ENCODE results near the gene CHRDL2.
A peak's percentile ranks its signal among the peaks of the same experiment; 100 is the strongest.

Gene CHRDL2

DNA sequence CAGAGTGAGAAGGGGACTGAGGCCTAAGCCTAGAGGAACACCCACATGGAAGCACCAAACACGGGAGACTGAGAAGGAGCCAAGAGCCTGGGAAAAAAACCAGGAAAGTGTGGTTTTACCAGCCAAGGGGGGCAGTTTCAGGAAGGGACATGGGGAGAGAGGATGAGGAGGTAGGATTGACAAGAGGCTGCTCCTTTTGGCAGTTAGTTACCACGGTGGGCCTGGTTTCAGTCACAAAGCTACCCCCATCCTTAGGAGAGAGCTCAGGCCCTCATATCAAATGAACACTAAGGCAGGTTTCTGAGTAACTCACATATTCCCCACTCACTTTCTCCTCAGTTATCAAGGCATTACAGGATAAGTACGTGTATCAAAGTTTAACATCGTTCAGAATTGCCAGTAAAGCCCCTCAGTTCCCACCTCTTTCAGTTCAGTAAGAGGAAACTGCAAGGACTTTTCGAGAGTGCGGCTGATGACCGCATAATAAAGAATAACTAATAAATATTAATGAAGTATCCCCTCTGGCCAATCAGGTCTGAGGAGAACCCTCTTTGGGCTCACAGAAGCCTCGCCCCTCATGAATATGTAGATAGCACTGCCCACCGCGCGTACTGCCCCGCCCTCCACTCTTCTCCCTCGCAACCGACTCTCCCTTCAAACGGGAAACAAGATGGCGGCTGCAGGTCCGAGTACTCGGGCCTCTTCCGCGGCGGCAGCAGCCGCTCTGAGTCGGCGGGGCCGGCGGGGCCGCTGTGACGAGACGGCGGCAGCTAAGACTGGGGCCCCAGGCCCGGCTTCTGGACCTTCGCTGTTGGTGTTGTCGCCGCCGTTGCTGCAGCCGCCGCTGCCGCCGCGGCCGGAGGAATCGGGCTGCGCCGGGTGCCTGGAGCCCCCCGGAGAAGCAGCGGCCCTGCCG is 17.2 kb upstream of the CHRDL2 start, which contains the start of gene RNF169:
TSS of gene RNF169 (plus strand) at position 639 of the 916 bp plus-strand sequence. CDS start at position 671, 32 bp downstream.
- peak; percentile 97 for DNase-seq (ENCODE audit: low spot score)

DNA sequence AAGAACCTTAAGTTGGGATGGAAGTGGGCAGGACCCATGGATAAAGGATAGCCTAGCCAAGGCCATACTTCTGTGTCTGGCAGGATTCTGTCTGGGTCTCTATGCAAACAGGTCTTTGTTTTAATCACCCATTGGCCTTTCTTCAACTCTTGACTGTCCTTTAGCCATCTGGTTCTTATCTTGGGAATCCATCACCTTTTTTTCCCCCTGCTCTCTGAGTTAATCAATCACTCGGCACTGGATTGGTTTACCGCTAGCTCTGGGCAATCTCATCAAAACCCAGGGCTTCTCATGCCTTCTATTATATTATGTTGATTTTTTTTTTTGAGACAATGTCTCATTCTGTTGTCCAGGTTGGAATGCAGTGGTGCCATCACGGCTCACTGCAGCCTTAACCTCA is 15.6 kb upstream of the CHRDL2 start:
- DNase-seq (ENCODE audit: low spot score) = no peak

DNA sequence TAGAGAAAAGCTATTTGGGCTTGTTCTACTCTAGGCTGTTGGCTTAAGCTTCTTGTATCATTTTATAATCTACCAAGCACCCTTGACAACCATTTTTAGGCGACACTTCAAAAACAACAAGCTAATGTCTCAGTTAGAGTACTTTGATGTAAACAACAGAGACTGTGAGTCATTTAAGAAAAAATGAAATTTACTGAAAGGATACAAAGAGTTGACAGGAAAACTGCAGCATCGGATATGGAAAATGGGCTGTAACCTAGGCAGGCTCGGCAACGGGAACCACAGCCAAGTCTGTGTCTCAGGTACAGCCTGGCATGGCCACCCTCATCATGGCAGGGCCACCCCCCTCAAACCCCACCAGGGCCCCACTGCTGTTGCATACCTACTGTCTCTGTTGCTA is 13.1 kb upstream of the CHRDL2 start:
- no peak for DNase-seq (ENCODE audit: low spot score)

DNA sequence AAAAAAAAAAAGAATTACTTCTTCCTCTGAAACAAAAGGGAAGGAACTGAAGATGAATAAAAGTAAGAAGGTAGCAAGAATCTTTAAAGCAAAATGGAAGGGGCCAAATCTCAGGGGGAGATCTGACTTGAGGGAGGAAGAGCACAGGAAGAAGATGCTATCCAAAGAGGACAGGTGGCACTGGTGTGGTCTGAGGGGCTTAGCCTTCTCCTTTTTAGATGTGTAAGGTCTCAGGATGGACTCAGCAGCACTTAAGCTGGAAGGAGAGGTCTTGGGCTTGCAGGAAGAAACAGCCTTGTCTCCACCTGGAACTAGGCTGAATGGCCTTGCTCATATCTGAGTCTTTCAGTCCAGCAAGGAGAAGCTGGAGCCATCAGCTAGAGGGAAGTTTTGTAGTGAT is 12.4 kb upstream of the CHRDL2 start:
- DNase-seq (ENCODE audit: low spot score) = no peak

DNA sequence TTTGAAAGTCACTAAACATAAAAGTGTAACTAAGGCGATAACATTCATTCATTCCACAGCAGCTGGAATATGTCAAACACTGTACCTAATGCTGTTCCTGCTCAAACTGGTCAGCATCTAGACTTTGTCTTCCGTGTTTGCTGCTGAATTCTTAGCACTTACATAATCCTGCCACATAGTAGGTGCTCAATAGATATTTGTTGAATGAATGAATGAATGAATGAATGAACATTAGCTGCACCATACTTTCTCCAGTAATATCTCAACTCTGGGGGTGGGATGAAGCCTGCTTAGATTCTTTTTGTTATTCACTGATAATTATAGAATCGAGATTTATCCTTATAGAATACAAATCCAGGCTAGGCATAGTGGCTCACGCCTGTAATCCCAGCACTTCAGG is 10.8 kb upstream of the CHRDL2 start:
- no peak for DNase-seq (ENCODE audit: low spot score)

DNA sequence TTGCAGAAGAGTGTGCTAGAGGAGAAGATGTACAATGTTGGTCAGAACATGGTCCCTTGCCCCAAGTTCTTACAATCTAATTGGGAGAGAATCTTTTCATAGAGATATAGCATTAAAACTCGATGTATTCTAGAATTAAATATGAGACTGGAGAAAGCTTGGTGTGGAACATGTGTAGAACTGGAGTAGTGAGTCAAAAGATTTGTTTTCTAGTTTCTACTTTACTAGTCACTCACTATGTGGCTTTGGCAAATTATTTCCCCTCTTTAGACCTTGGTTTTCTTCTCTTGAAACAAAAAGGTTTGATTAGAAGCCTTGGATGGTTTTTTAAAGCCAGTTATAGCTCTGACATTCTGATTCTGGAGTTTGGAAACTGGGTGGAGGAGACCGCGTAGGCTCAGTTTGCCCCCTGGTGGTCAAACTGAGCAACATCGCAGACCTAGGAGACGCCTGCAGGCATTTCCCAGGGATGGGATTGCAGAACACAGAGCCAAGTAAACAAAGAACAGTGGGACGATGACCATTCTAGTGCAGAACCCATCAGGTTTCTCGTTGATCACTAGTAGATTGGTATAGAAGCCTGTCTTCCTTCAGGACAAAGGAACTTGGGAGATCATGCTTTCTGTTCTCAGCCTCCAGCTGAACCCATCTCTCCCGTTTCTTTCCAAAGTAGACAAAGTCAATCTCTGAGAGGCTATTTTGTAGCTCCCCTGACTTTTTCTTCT is 8.5 kb upstream of the CHRDL2 start:
- DNase-seq (ENCODE audit: low spot score) = peak; percentile 64

DNA sequence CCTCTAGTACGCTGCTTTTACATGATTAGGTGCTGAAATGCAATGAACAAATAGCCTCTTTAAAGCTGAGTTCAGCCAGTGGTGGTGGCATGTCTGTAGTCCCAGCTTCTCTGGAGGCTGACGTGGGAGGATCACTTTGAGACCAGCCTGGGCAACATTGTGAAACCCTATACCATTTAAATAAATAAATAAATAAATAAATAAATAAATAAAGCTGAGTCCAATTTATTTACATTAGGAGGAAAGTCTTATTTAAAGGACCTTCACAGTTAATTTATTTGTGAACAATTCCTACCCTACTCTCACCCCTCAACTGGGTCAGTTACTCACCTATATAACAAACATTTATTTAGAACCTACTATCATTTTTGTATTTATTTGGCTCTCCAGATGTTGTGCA is 4.8 kb upstream of the CHRDL2 start:
- no peak for DNase-seq (ENCODE audit: low spot score)

DNA sequence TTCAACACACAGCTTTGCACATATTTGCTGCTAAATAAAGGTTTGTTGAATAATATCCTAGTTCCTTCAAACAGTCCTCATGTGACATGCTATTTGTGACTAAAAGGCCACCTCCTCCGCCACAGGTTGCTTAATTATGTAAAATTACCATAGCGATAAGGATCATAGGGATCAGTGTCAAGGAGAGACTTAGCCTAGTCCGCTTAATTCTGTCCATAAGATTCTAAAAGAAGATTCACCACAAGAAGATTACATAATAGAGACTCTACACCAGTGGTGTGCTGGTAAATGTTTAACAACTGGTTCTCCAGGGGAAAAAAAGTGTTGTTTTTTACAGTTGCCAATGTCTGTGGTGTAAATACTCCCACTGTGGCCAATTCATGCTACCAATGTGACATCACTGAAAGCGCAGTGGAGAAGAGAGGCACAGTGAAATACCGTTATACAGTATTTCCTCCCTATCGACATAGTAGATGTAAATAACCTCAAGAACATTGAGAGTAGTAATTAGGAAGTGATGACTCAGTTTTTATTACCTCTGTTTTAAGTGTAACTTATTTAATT is 4.2 kb upstream of the CHRDL2 start:
- no peak for DNase-seq (ENCODE audit: low spot score)

DNA sequence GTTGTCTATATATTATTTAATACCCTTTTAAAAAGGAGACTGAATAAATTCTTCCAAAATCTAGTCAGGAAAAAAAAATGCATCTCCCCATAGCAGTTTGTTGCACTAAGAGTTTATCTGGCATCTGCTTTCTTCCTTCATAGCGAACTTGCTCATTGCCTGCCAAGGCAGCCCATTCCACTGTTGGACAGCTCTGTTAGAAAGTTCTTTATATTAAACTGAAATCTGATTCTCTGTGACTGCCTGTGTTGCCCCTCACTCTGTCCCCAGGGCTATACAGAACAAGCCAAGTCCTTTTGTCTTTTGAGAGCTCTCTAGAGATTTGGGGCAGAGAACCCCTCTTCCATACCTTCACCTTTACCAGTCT is 3.3 kb upstream of the CHRDL2 start:
- no peak for DNase-seq (ENCODE audit: low spot score)

DNA sequence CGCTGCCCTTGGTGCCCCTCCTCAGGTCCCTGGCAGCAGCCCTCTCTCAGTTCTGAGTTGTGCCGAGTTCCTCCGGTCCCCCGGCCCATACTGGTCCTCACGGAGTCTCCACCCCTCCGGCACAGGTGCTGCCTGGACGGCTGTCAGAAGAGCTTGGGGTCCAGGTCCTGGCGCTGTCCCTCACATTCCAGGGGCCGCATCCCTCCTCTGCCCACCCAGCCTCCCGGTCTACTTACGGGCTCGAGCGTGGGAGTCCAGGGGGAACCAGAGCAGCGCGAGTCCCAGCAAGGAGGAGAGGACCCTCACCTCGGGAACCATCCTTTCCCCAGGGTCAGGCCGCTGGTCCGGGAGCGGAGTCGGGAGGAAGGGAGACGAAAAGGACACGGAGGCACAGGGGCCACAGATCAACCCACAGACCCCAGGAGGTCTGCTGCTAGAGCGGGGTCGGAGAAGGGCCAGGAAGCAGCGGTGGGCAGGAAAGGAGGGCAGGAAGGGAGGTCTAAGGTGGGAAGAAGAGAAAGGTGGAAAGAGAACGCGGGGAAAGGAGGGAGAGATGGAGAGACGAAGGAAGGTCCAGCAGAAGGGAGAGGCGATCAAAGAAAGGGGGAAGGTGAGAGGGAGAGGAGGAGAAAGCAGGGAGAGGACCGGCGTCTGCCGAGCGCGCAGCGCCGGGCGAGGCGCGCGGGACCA is 510 bp downstream of the CHRDL2 start:
- no peak for DNase-seq (ENCODE audit: low spot score)

DNA sequence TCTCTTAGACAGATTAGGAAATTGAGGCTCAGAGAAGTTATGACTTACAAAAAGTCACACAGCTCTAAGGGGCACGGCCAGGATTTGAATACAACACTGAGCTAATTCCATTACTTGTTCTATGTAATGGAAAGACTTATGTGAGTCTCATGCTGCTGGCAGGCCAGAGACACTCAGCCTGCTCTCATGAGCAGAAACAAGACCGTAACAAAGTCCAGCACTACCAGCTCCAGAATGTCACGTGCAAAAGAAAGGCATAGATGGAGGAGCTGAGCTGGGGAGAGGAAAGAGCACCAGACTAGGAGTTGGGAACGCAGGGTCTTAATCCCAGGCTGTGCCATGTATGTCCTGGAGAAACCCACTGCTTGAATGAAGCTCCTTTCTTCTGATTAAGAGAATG is 1.8 kb downstream of the CHRDL2 start:
- DNase-seq (ENCODE audit: low spot score) = no peak

DNA sequence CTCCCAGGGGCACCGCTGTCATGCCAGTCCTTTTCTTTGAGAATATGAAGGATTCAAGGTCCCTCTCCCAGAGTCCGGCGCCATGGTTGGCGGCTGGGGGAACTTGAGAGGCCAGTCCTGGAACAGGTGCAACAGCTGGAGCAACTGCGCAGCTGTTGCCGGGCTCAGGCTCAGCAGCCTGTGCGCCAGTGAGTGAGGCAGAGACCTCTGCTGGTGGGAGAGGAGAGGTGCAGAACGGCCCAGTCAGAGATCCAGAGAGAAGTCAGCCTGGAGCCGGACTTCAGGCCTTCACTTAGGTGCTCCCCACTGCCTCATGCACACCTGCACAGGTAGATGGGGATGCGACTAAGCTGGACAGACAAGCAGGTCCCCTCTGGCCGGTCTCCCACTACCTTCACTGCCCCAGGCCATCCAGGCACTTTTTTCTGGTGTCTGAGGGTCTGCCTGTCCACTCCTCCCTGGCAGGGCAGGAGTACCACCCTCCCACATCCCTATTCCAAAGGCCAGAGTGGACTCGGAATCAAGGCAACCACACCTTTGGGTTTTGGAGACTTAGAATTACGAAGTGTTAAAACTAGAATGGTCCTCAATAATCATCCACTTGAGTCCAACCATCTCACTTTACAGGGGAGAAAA is 4.6 kb downstream of the CHRDL2 start:
- DNase-seq (ENCODE audit: low spot score) = peak; percentile 70

DNA sequence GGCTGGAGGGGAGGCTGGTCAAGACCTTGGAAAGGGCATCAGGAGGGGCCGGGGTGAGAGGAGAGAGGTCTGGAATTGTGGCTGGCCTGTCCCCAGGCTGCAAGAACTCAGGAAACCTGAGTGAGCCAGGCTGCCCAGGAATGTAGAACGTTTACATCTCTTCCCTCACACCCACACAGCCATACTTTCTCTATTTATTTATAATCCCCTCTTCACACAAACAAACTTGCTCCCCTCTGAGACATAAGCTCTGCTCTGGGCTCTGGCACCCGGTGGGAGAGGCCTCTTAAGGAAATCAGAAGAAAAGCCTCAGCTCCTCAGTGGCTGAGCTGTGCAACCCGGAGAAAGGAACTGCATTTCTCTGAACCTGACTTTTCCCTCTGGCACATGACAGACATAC is 5.5 kb downstream of the CHRDL2 start:
- DNase-seq (ENCODE audit: low spot score) = no peak

DNA sequence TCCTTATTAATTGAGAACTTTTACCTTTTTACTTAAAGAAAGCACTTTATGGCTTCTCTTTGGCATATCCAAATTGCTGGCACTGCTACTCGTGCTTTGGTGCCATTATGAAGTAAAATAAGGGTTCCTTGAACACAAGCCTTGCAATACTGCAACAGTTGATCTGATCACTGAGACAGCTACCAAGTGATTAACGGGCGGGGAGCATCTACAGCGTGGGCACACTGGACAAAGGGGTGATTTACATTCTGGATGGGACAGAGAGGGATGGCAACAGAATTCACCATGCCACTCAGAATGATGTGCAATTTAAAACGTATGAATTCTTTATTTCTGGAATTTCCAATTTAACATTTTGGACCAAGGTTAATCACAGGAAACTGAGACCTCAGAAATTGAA is 7.7 kb downstream of the CHRDL2 start:
- no peak for DNase-seq (ENCODE audit: low spot score)

DNA sequence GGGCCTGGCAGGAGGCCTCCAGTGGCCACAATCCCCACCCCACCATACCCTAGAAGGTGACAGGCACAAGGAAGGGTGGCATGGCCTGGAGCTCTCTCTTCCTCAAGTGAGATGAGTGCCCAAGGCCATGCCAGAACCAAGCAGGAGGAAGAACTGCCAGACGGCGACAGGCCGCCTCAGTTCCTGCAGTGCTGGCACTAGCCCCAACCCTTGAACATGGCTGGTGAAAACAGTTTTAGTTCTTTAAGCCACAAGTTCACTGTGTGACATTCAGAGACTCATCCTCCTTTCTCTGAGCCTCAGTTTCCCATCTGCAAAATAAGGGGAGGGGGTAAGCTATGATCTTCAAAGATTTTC is 9.8 kb downstream of the CHRDL2 start:
- no peak for DNase-seq (ENCODE audit: low spot score)

DNA sequence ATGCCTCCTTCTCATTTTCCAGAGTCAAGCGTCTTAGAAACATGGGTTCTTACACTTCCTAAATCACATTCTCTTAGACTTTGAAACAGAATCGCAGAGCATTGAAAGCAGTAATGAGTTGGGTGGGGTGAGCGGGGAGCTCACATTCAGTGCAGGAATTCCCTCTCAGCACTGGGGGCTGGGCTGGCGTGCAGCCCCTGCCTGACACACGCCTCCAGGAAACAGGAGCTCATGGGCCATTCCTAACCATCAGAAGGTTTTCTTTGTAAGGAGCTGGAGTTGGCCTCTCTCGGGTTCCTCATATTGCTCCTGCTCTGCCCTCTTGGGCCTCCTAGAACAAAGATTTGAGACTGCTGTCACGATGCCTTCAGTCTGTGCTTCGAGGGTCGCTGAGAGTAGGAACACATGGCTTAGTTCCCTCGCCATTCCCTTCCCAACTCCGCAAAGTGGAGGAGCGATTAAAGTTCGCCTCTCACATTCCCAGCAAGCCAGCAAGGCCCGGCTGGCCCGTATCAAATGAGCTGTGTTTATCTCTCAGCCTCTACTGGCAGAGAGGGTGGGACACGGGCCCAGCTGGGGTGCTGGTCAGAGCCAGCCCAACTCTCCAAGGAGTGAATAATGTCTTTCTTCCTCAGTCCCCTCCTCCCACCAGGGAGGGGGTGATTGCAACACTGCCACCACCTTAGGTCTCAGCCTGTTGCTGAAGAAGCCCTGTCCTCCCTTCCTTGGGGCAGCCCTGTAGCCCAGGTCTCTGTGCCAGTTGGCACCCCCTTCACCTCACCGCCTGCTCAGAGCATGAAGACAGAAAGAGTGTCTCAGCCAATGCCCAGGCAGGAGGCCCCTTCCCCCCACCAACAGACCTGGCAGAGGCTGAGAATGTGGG is 10.4 kb downstream of the CHRDL2 start:
- no peak for DNase-seq (ENCODE audit: low spot score)

DNA sequence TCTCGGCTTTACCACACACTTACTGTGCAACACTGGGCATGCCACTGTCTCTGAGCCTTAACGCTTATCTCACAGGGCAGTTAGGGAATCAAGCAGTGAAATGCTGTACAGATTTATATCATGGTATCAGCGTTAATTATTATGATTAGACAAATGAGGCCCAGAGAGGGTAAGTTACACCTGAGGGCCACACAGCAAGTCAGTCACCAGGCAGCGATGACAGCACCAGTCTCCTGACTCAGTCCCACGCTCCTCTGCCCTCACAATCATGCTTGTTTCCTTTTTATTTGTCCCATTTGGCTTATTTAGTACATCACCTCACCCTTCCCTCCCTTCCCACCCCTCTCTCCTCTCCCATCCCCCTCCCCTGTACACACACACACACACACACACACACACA is 12.2 kb downstream of the CHRDL2 start:
- DNase-seq (ENCODE audit: low spot score) = no peak

DNA sequence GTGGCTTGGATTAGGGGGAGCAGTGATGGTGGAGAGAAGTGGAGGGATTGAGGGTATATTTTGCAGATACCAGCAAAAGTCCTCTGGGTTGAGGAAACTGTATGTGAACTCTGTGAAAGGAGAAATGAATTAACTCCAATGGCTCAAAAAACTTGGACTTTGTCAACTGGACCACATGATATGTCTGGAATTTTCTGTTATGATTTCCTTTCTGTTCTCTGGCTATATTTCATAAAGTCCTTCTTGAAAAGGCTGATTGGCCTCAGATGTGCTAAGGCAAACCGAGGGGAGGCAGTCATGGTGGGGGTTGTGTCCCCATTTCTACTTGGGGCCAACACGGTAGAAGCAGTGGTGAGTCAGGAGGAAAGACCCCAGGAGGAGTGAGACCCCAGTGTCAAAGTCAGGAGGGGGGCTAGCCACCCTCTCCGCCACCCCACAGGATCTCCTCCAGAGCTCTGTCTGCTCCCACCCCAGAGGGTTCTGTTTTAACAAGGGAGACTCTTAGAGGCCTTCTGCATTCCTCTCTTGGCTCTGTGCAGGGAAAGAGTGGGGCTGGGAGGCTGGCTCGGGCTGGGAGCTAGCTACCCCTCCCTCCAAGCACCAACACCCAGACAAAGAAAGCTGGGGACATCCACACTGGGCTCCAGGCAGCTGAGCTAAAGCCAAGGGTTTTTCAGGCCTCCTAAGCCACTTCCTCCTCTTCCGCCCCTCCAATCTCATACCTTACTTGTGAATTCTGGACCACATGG is 13.8 kb downstream of the CHRDL2 start:
- no peak for DNase-seq (ENCODE audit: low spot score)

DNA sequence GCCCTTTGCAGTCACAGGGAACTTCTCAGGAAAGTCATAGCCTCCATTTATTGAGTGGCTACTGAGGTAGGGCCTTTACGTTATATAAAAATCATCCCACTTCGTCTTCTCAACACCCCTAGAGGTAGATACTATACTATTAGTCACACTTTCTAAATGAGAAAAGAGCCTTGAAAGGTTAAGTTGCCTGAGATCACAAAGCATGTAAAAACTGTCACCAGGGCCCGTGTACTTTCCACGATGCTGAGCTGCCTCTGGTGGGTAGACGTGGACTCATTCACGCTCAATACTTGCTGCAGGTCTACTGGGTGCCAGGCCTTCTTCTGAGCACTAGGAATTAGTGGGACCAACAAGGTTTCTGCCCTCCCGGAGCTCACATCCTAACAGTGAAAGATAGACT is 16.3 kb downstream of the CHRDL2 start:
- no peak for DNase-seq (ENCODE audit: low spot score)

DNA sequence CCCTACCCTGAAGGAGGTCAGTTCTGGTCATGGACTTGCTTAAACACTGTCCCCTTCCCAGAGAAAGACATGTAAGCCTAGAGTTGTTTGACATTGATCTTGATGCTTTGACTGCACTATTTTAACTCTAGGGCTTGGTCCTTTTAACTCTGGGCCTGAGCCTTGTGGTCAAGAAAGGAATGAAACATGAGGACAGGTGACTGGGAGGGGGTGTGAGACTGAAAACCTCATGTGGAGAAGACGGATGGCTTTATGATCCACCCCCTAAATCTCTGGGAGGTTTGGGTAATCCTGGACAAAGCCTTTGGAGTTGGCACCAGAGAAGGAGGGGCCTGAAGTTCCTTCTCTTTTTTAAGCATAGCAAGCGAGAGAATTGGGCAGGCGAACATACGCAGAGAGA is 17.5 kb downstream of the CHRDL2 start:
- no peak for DNase-seq (ENCODE audit: low spot score)
